Esophagus squamous epithelium (tissue), 4 donors: ENCODE results near the gene DHRS13.
"Not testable (repeated sequence)": the region's sequence is repeated elsewhere in the genome, so short reads cannot be mapped to it uniquely, and the experiment has no call there.

Source experiments
- POLR2A ChIP-seq, 4 donors: fragments of 450-650 bp; IDR thresholded peaks; one replicate each; pipeline ENCODE4 v1.6.1; 2017; ENCODE audit warnings: antibody characterized with exemption in 4 of 4, mild to moderate bottlenecking in 4 of 4, moderate library complexity in 3 of 4
- TF ChIP-seq, protein P1 (sequence below), 6 experiments: fragments of 450-650 bp in 4 of 6; fragments of 200-600 bp in 2 of 6; sonication (generic) in 2 of 6; IDR thresholded peaks; one replicate each; pipeline ENCODE4 v1.5.1; 2016 to 2019; ENCODE audit warnings: antibody characterized with exemption in 6 of 6, mild to moderate bottlenecking in 4 of 6, moderate library complexity in 4 of 6

- TF ChIP-seq, protein P1, sequence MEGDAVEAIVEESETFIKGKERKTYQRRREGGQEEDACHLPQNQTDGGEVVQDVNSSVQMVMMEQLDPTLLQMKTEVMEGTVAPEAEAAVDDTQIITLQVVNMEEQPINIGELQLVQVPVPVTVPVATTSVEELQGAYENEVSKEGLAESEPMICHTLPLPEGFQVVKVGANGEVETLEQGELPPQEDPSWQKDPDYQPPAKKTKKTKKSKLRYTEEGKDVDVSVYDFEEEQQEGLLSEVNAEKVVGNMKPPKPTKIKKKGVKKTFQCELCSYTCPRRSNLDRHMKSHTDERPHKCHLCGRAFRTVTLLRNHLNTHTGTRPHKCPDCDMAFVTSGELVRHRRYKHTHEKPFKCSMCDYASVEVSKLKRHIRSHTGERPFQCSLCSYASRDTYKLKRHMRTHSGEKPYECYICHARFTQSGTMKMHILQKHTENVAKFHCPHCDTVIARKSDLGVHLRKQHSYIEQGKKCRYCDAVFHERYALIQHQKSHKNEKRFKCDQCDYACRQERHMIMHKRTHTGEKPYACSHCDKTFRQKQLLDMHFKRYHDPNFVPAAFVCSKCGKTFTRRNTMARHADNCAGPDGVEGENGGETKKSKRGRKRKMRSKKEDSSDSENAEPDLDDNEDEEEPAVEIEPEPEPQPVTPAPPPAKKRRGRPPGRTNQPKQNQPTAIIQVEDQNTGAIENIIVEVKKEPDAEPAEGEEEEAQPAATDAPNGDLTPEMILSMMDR (IDR thresholded peaks at IDR 0.05), result not testable (repeated sequence)
- not testable (repeated sequence) for TF ChIP-seq POLR2A (IDR thresholded peaks at IDR 0.05)
Observed at GRCh38 chr17:28877150-28877711, 25.6 kb downstream of the DHRS13 start.
